IPS-18a (cell line): ENCODE data around the gene DUSP6.

ENCODE experiments used
- H3K27ac ChIP-seq: one replicate; pipeline ENCODE4 v1.5.1; 2013; ENCODE audit warnings: low read length
- H3K27me3 ChIP-seq: one replicate; pipeline ENCODE4 v1.6.1; 2013; ENCODE audit warnings: mild to moderate bottlenecking, low read length; ENCODE audit not compliant: control insufficient read depth, insufficient read depth
- H3K36me3 ChIP-seq: one replicate; pipeline ENCODE4 v1.6.1; 2013; ENCODE audit warnings: low read depth, low read length; ENCODE audit not compliant: control insufficient read depth
- H3K4me1 ChIP-seq: one replicate; pipeline ENCODE4 v1.6.1; 2013; ENCODE audit warnings: low read depth, low read length; ENCODE audit not compliant: control insufficient read depth
- H3K4me3 ChIP-seq: one replicate; pipeline ENCODE4 v1.5.1; 2013; ENCODE audit warnings: low read length
- H3K9ac ChIP-seq: one replicate; pipeline ENCODE4 v1.6.1; 2013; ENCODE audit warnings: mild to moderate bottlenecking, low read length, moderate library complexity
- H3K9me3 ChIP-seq: one replicate; pipeline ENCODE4 v1.6.1; 2013; ENCODE audit warnings: low read depth, low read length; ENCODE audit not compliant: control insufficient read depth

The DUSP6 gene

DNA sequence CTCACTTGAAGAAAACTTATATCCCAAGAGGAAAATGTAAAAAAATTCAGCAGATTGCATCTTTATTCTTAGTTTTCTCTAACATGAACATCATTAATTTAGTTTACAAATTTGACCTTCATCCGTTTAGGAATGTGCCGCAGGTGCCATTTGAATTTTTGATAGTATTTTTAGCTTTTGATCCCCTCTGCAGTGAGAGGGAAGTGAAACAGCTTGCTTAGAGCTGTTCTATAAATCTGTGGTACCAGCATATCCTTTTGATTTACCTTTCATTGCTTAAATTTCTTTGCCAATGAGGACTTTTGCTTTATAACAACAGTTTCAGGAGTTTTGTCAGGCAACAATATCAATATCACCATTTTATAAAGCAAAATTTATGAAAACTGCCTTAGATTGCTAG is 32.7 kb downstream of the DUSP6 start:
- Histone ChIP-seq H3K9ac (no peak overlapping the region), H3K27ac (no peak overlapping the region), H3K4me1 (peaks cover 11% of the 10 kb centered on the region), H3K9me3 (no peaks in the 10 kb centered on the region), H3K27me3 (no peaks in the 10 kb centered on the region), H3K36me3 (no peaks in the 10 kb centered on the region), H3K4me3 (no peak overlapping the region)

DNA sequence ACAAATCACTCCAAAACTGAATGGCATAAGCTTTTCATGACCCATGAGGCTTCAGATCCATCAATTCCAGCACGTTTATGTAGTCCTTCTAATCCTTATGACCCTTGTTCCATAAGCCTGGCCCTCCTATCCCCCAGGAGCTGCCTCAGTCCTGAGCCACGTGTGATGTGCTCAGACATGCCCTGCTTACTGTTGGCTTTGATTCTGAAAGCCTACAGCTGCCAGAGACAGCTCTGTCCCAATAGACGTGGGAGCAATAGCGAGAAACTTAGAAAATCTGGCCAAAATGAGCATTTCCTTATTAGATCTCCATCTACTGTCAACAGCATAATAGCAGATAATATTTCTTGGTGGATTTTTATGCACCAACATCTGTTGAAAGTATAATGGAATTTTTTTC is 33.2 kb downstream of the DUSP6 start:
- Histone ChIP-seq H3K9me3 (no peaks in the 10 kb centered on the region), H3K4me3 (no peak overlapping the region), H3K36me3 (no peaks in the 10 kb centered on the region), H3K4me1 (peaks cover 11% of the 10 kb centered on the region), H3K9ac (no peak overlapping the region), H3K27me3 (no peaks in the 10 kb centered on the region), H3K27ac (no peak overlapping the region)

DNA sequence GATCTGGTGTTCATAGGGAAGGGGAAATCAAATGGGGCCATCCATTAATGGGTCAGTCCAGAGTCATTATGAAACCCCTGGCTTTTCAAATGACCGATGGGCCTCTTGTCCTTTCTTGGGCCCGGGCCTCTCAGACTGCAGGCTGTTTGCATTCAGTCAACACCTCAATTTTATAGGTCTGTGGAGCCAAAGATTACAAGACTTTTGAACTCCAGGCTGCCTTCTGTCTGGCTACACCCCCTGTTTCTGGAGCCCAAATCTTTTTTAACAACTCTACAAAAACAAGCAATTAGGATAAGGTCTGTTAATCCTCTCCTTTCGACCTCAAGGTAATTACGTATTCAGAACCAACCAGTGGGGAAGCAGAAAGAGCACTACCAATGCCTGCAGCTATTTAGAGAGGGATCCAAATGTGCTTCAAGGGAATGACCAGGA is 35.6 kb downstream of the DUSP6 start:
- H3K27me3 ChIP-seq, result no peaks in the 10 kb centered on the region
- H3K4me3 ChIP-seq, result no peak overlapping the region
- no peaks in the 10 kb centered on the region for H3K9me3 ChIP-seq
- H3K4me1 ChIP-seq, result peaks cover 11% of the 10 kb centered on the region
- H3K27ac ChIP-seq, result no peak overlapping the region
- no peaks in the 10 kb centered on the region for H3K36me3 ChIP-seq
- H3K9ac ChIP-seq, result no peak overlapping the region

DNA sequence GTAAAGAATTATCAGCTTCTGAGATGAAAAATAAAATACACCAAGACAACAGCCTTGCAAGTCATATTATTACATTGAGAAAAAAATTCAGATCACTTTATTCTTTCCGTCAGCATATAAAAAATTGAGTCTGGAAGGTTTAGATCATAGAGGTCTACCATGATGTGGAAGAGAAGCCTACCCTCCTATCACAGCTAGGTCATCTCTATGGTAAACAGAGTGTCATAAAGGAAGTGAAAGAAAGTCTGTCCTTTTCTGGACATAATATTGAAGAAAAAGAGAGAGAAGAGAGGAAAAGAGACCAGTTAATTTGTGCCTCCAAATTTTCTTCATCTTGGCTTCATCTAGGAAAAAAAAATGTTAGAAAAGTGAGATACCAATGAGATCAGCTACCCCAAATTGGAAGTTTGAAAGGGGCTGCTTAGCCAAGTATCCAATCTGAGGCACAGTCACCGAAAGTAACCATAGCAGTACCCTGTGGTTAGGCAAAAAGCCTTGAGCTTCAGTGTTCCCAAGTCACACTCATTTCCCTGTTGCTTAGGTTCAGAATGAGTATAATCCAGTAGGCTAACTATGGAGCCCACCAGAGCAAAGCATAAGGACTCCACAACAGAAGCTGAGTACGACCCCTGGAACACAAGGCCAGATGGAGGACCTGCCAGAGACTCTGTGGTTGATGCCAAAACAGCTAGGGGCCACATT is 38.1 kb downstream of the DUSP6 start:
- H3K36me3 ChIP-seq, result no peaks in the 10 kb centered on the region
- no peaks in the 10 kb centered on the region for H3K27me3 ChIP-seq
- H3K27ac ChIP-seq, result no peak overlapping the region
- no peak overlapping the region for H3K9ac ChIP-seq
- peaks cover 11% of the 10 kb centered on the region for H3K4me1 ChIP-seq
- H3K4me3 ChIP-seq, result no peak overlapping the region
- H3K9me3 ChIP-seq, result no peaks in the 10 kb centered on the region

DNA sequence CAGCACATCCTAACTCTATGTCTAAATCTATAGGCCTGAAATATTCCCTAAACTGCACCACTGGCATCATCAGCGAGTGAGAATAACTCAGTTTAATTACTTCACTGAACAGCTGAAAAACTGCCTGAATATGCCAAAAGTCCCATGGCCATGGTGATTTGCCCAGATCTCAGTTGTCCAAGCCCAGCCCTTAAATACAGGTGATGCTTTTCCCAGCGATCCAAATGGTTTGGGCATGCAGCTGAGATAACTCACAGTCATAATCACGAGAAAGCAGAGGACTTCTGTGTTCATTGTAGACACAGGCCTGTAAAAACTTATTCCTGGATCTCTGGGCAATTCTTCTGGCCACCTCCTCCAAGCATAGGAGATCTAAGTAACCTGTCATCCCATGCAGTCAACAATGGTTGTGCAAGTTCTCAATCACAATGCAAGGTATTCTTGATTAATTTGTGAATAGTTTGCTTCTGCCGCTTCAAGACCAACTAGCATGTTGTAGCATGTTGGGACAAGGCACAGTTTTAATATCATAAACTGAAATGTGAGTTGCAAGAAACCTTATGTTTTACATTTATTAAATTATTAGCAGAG is 40.5 kb downstream of the DUSP6 start:
- Histone ChIP-seq H3K9ac (no peak overlapping the region), H3K4me1 (peaks cover 13% of the 10 kb centered on the region), H3K27ac (no peak overlapping the region), H3K4me3 (no peak overlapping the region), H3K9me3 (no peaks in the 10 kb centered on the region), H3K36me3 (no peaks in the 10 kb centered on the region), H3K27me3 (no peaks in the 10 kb centered on the region)

DNA sequence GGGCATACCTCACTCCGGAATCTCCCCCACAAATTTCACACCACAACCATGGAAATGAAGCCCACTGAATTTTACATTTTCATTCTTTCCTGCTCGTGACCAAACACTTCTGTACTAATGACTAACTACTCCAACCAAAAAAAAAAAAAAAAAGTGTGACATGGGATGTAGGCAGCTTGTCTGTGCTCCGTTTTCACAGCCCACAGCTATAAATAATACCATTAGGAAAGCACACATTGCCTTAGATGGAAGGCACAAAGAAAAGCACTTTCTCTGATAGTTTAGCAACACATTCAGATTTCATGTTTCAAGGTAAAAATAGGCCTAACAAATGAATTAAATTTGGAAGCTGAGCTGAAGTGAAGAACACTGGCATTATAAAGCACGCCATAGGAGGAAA is 42.5 kb downstream of the DUSP6 start:
- no peak overlapping the region for H3K9ac ChIP-seq
- H3K9me3 ChIP-seq, result no peaks in the 10 kb centered on the region
- H3K27ac ChIP-seq, result no peak overlapping the region
- H3K36me3 ChIP-seq, result no peaks in the 10 kb centered on the region
- no peaks in the 10 kb centered on the region for H3K27me3 ChIP-seq
- H3K4me3 ChIP-seq, result no peak overlapping the region
- H3K4me1 ChIP-seq, result peaks cover 8% of the 10 kb centered on the region

DNA sequence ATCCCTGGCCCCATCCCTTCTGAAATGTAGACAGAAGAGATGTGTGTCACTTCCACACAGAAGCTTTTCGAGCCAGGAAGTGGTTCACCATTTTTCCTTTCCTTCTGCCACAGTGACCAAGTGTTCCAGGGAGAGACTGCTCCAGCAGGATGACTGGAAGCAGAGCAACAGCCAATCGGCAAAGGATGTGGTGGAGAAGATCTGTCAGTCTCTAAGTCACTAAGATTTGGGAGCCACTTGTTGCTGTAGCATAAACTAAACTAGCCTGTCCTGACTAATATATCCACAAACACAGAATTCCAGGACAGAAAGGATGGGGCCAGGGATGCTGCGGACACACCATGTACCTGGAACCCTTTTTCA is 42.9 kb downstream of the DUSP6 start:
- H3K27ac ChIP-seq, result no peak overlapping the region
- H3K4me1 ChIP-seq, result peaks cover 8% of the 10 kb centered on the region
- no peak overlapping the region for H3K9ac ChIP-seq
- H3K9me3 ChIP-seq, result no peaks in the 10 kb centered on the region
- no peak overlapping the region for H3K4me3 ChIP-seq
- no peaks in the 10 kb centered on the region for H3K27me3 ChIP-seq
- H3K36me3 ChIP-seq, result no peaks in the 10 kb centered on the region

DNA sequence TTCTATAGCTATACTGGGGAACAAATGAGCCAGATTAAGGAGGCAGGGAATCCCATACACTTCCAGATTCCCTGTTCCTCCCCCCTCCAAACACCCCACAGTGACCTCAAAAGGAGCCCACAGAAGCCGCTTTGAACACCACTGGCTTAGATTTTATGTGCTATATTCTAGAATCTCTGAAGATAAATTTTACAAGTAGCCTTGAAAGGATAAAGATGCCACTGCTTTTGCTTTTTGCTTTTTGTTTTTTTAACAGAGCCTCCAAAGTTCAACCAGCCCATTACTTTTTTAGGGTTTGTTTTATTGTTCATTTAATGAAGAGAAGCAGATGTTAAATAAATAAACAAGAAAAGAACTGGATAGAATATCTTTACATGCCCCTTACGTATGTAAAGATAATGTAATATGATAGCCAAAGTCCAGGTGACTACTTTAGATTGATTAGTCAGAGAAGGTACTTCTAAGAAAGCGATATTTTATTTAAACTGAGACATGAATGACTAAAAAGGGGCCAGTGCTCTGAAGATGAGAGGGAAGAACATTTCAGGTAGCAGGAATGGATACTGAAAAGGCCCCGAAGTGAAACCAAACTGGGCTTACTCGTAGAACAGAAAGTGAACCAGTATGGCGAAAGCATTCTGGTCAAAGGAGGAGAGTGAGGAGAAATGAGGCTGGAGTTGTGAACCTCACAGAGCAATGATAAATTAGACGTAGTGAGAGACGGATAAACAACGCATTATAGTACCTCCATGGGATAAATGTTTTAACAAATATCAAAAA is 44.6 kb downstream of the DUSP6 start:
- H3K27ac ChIP-seq, result no peak overlapping the region
- H3K27me3 ChIP-seq, result no peaks in the 10 kb centered on the region
- no peak overlapping the region for H3K4me3 ChIP-seq
- H3K36me3 ChIP-seq, result no peaks in the 10 kb centered on the region
- H3K9ac ChIP-seq, result no peak overlapping the region
- H3K9me3 ChIP-seq, result no peaks in the 10 kb centered on the region
- peaks cover 8% of the 10 kb centered on the region for H3K4me1 ChIP-seq

DNA sequence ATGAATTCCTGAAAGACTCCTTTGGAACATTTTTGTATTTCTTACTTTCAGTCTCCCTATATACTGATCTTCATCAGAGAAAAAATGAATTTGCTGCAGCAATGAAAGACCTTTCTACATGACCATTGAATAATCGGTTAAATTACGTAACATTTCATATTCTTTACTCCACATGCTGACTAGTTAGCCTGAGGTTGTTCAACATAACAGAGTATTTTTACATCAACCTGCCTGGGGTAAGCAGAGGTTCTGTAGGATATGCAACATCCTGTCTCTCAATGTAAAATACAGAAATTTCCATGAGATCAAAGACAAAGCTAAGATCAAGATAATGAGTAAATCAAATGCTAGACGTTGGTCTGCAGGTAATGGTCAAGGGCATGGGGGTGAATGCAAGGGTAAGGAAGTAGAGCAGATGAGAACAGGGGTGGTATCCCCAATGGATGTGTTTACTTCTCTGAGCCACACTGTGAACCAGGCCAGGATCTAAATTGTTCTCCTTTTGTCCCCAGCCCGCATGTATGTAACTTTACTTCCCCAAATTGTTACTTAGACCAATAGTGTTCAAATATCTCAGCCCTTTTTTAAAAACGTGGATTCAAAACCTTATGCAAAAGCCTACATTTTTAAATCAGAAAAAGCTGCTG is 45.4 kb downstream of the DUSP6 start:
- Histone ChIP-seq H3K9me3 (no peaks in the 10 kb centered on the region), H3K27ac (no peak overlapping the region), H3K27me3 (no peaks in the 10 kb centered on the region), H3K36me3 (no peaks in the 10 kb centered on the region), H3K4me1 (peaks cover 8% of the 10 kb centered on the region), H3K4me3 (no peak overlapping the region), H3K9ac (no peak overlapping the region)

DNA sequence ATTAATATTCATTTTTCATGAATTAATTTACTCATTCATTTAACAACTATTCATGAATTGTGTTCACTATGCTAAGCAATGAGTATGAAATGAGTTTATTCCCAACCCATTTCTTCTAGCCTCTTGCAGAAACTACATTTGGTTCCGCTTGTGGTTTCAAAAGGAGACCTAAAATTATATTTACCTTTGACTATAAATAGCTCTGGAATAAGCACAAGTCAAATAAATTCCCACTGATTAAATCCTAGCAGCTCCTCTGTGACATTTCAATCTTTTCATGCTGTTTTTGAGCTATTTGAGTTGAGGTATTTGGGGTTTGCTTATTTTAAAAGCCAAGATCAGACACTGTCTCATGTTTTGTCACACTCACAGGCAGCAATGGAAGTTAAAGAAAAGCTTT is 46.9 kb downstream of the DUSP6 start:
- no peaks in the 10 kb centered on the region for H3K27me3 ChIP-seq
- H3K27ac ChIP-seq, result no peak overlapping the region
- peaks cover 8% of the 10 kb centered on the region for H3K4me1 ChIP-seq
- H3K4me3 ChIP-seq, result no peak overlapping the region
- H3K9me3 ChIP-seq, result no peaks in the 10 kb centered on the region
- H3K9ac ChIP-seq, result no peak overlapping the region
- no peaks in the 10 kb centered on the region for H3K36me3 ChIP-seq

DNA sequence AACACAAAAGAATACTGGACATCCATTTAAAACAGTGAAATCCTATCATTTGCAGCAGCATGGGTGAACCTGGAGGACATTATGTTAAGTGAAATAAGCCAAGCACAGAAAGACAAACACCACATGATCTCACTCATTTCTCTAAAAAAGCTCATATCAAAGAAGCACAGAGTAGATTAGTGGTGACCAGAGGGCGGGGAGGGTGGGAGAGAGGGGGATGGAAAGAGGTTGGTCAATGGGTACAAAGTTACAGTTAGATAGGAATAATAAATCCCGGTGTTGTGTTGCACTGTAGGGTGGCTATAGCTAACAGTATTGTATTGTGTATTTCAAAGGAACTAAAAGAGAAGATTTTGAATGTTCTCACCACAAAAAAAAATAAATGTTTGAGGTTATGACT is 52.4 kb downstream of the DUSP6 start:
- Histone ChIP-seq H3K4me3 (no peak overlapping the region), H3K36me3 (no peaks in the 10 kb centered on the region), H3K4me1 (no peaks in the 10 kb centered on the region), H3K9ac (no peak overlapping the region), H3K9me3 (no peaks in the 10 kb centered on the region), H3K27me3 (no peaks in the 10 kb centered on the region), H3K27ac (no peak overlapping the region)
